Lower lobe of right lung (tissue), 2 donors: Measurements from ENCODE around the gene MYZAP. TPM values are rescaled to one million over a fixed set of nuclear protein-coding genes. Genes with fewer than 3 reads are reported as not detected.

Experiments
- ATAC-seq, 2 donors: fragments of 200-7000 bp; cut with Tn5 transposase; one replicate each; pipeline ENCODE4 v1.9.1; 2020 to 2022; ENCODE audit warnings: mild to moderate bottlenecking in 2 of 2, moderate library complexity in 2 of 2
- DNase-seq: peaks from one replicate; pipeline ENCODE4 v3.0.0-alpha.2; 2020
- H3K27ac ChIP-seq: fragments of 200-600 bp; one replicate; pipeline ENCODE4 v1.8.0; 2022
- H3K27me3 ChIP-seq: fragments of 200-600 bp; one replicate; pipeline ENCODE4 v1.8.0; 2022; ENCODE audit warnings: low read depth
- H3K36me3 ChIP-seq: fragments of 200-600 bp; one replicate; pipeline ENCODE4 v1.8.0; 2022; ENCODE audit warnings: mild to moderate bottlenecking
- H3K4me1 ChIP-seq: fragments of 200-600 bp; one replicate; pipeline ENCODE4 v1.8.0; 2022
- H3K4me3 ChIP-seq: fragments of 200-600 bp; one replicate; pipeline ENCODE4 v1.8.0; 2022; ENCODE audit warnings: mild to moderate bottlenecking
- H3K9me3 ChIP-seq: fragments of 200-600 bp; one replicate; pipeline ENCODE4 v1.8.0; 2022
- CTCF ChIP-seq: fragments of 200-600 bp; IDR thresholded peaks from one replicate; pipeline ENCODE4 v1.8.0; 2022; ENCODE audit warnings: antibody characterized with exemption, mild to moderate bottlenecking
- intact Hi-C: fragments of 100-400 bp; cut with DNase I; formaldehyde crosslinking; loops from one replicate; pipeline ENCODE4 v1.11.0; 2022
- total RNA-seq: library from RNA; stranded (reverse); fragmentation: NEBNext Ultra II Directional; extraction: Animal tissue kit (Norgen Biotek cat#: 25700); gene quantifications from one replicate; pipeline ENCODE4 v1.2.1, GENCODE V29; 2021
- donor health status: DM: no; HTN: yes; CAD: no; lungs with severe emphysema.

Gene MYZAP
- total RNA-seq, 1 donor from 2014 or later = 41.3 TPM

GRCh38 chr15:57596978-57597377 is 5.3 kb downstream of the MYZAP start:
- no peak for ATAC-seq

GRCh38 chr15:57597431-57597830 is 5.7 kb downstream of the MYZAP start:
- ATAC-seq = no peak
- Histone ChIP-seq H3K4me1 (peaks cover 22% of the 10 kb centered on the region), H3K4me3 (no peak overlapping the region), H3K9me3 (no peaks in the 10 kb centered on the region), H3K27me3 (no peaks in the 10 kb centered on the region), H3K36me3 (no peaks in the 10 kb centered on the region), H3K27ac (peak overlapping the region; percentile 70)
- intact Hi-C loops = no loop called here
- TF ChIP-seq CTCF = no peak
- no peak for DNase-seq

More at GRCh38 chr15:57596978-57597377, 5.3 kb downstream of the MYZAP start:
- no peaks in the 10 kb centered on the region for H3K27me3 ChIP-seq
- intact Hi-C loops = no loop called here
- H3K4me1 ChIP-seq = peaks cover 22% of the 10 kb centered on the region
- no peaks in the 10 kb centered on the region for H3K9me3 ChIP-seq
- H3K4me3 ChIP-seq = no peak overlapping the region
- H3K27ac ChIP-seq = peak overlapping the region; percentile 70
- no peak for TF ChIP-seq CTCF
- DNase-seq = no peak
- H3K36me3 ChIP-seq = no peaks in the 10 kb centered on the region

GRCh38 chr15:57598346-57598745 is 6.6 kb downstream of the MYZAP start:
- Histone ChIP-seq H3K4me1 (peaks cover 22% of the 10 kb centered on the region), H3K4me3 (no peak overlapping the region), H3K36me3 (no peaks in the 10 kb centered on the region), H3K27ac (peak overlapping the region; percentile 70), H3K9me3 (no peaks in the 10 kb centered on the region), H3K27me3 (no peaks in the 10 kb centered on the region)
- no peak for TF ChIP-seq CTCF
- intact Hi-C loops = no loop called here
- no peak for DNase-seq
- no peak for ATAC-seq

GRCh38 chr15:57599296-57599810 is 7.6 kb downstream of the MYZAP start:
- Histone ChIP-seq H3K36me3 (no peaks in the 10 kb centered on the region), H3K4me3 (no peak overlapping the region), H3K27ac (peak overlapping the region; percentile 70), H3K9me3 (no peaks in the 10 kb centered on the region), H3K27me3 (no peaks in the 10 kb centered on the region), H3K4me1 (peaks cover 22% of the 10 kb centered on the region)
- intact Hi-C loops = no loop called here
- no peak for ATAC-seq
- DNase-seq = no peak
- TF ChIP-seq CTCF = no peak

- no peak for TF ChIP-seq CTCF
- no peaks in the 10 kb centered on the region for H3K27me3 ChIP-seq
- H3K4me1 ChIP-seq = peaks cover 16% of the 10 kb centered on the region
- H3K4me3 ChIP-seq = no peak overlapping the region
- no peaks in the 10 kb centered on the region for H3K36me3 ChIP-seq
- no peaks in the 10 kb centered on the region for H3K9me3 ChIP-seq
- DNase-seq = no peak
- ATAC-seq = no peak
- H3K27ac ChIP-seq = no peak overlapping the region
- intact Hi-C loops = no loop called here
Observed at GRCh38 chr15:57600197-57600596, 8.5 kb downstream of the MYZAP start.
